Measurements from ENCODE around the gene STRIP1.

GRCh38 chr1:110056285-110056683 is 21.9 kb downstream of the STRIP1 start:
- TF ChIP-seq EP300 (IDR thresholded peaks at IDR 0.05), result no peak
- TF ChIP-seq, protein P1, sequence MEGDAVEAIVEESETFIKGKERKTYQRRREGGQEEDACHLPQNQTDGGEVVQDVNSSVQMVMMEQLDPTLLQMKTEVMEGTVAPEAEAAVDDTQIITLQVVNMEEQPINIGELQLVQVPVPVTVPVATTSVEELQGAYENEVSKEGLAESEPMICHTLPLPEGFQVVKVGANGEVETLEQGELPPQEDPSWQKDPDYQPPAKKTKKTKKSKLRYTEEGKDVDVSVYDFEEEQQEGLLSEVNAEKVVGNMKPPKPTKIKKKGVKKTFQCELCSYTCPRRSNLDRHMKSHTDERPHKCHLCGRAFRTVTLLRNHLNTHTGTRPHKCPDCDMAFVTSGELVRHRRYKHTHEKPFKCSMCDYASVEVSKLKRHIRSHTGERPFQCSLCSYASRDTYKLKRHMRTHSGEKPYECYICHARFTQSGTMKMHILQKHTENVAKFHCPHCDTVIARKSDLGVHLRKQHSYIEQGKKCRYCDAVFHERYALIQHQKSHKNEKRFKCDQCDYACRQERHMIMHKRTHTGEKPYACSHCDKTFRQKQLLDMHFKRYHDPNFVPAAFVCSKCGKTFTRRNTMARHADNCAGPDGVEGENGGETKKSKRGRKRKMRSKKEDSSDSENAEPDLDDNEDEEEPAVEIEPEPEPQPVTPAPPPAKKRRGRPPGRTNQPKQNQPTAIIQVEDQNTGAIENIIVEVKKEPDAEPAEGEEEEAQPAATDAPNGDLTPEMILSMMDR (IDR thresholded peaks at IDR 0.05), result no peak
